Measurements from ENCODE around the gene TSC22D3.

GRCh38 chrX:107773906-107774435 lies 1.6 kb downstream of the TSC22D3 start:
- TF ChIP-seq TCF4 (CRISPR knock-in tag; IDR thresholded peaks at IDR 0.05; ENCODE audit: borderline replicate concordance) (no peak), ZNF565 (CRISPR knock-in tag; conservative IDR thresholded peaks at IDR 0.05; ENCODE audit: low read depth) (no peak), ZNF70 (CRISPR knock-in tag; IDR thresholded peaks at IDR 0.05) (no peak), PPARA (CRISPR knock-in tag; IDR thresholded peaks at IDR 0.05; ENCODE audit: borderline replicate concordance) (no peak), TSHZ2 (CRISPR knock-in tag; IDR thresholded peaks at IDR 0.05) (no peak), CSDC2 (CRISPR knock-in tag; IDR thresholded peaks at IDR 0.05) (no peak), BACH2 (CRISPR knock-in tag; IDR thresholded peaks at IDR 0.05; ENCODE audit: borderline replicate concordance) (no peak), ZC3H10 (CRISPR knock-in tag; IDR thresholded peaks at IDR 0.05) (no peak)
- TF ChIP-seq, protein P1, sequence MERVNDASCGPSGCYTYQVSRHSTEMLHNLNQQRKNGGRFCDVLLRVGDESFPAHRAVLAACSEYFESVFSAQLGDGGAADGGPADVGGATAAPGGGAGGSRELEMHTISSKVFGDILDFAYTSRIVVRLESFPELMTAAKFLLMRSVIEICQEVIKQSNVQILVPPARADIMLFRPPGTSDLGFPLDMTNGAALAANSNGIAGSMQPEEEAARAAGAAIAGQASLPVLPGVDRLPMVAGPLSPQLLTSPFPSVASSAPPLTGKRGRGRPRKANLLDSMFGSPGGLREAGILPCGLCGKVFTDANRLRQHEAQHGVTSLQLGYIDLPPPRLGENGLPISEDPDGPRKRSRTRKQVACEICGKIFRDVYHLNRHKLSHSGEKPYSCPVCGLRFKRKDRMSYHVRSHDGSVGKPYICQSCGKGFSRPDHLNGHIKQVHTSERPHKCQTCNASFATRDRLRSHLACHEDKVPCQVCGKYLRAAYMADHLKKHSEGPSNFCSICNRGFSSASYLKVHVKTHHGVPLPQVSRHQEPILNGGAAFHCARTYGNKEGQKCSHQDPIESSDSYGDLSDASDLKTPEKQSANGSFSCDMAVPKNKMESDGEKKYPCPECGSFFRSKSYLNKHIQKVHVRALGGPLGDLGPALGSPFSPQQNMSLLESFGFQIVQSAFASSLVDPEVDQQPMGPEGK (CRISPR knock-in tag; IDR thresholded peaks at IDR 0.05; ENCODE audit: borderline replicate concordance) = no peak
- TF ChIP-seq, protein P2, sequence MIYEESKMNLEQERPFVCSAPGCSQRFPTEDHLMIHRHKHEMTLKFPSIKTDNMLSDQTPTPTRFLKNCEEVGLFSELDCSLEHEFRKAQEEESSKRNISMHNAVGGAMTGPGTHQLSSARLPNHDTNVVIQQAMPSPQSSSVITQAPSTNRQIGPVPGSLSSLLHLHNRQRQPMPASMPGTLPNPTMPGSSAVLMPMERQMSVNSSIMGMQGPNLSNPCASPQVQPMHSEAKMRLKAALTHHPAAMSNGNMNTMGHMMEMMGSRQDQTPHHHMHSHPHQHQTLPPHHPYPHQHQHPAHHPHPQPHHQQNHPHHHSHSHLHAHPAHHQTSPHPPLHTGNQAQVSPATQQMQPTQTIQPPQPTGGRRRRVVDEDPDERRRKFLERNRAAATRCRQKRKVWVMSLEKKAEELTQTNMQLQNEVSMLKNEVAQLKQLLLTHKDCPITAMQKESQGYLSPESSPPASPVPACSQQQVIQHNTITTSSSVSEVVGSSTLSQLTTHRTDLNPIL (CRISPR knock-in tag; IDR thresholded peaks at IDR 0.05; ENCODE audit: low read depth) = no peak
